ENCODE measurements around the gene LIN28B. TPM values are rescaled to one million over a fixed set of nuclear protein-coding genes. Genes with fewer than 3 reads are reported as not detected.

LIN28B gene
- total and polyA plus RNA-seq, 4 donors = 2.8 TPM; not detected in 3

DNA sequence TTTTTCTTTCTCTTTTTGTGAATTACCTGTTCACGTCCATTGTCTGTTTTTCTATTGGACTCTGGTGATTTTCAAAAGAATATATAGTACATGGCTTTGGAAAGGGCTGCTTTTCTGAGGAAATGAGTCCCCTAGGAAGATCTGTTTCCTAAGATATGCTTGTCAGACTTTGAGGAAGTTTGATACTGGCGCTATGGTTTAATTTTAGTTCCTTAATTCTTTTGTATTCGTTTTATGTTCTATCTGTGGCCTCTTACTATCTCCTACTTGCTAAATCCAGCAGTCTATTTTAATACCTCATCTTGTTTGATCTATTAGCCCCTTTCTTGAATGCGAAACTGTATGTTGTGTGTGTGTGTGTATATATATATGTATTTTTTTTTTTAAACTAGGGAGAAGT lies 101.9 kb downstream of the LIN28B start:
- peaks cover 0 to 1% (median 0%) of the 10 kb centered on the region in 4 donors for H3K9me3 ChIP-seq (ENCODE audit: control insufficient read depth in 4 of 4, low read length in 3 of 4)
- no peak overlapping the region for H3K27ac ChIP-seq (ENCODE audit: low read depth in 1 of 2, low read length in 2 of 2)
- no peak overlapping the region for H3K9ac ChIP-seq (ENCODE audit: low read depth in 1 of 2, low read length in 2 of 2)
- no peak for DNase-seq (ENCODE audit: low spot score)
- H3K27me3 ChIP-seq (ENCODE audit: control insufficient read depth in 4 of 4, insufficient read depth in 4 of 4, low read length in 3 of 4) = peaks cover 0 to 3% (median 0%) of the 10 kb centered on the region in 4 donors
- H3K4me3 ChIP-seq (ENCODE audit: low read depth in 1 of 3, low read length in 3 of 3) = no peak overlapping the region
- TF ChIP-seq FOXA2 (IDR thresholded peaks at IDR 0.05) (no peak), FOXA1 (IDR thresholded peaks at IDR 0.05) (no peak), RXRA (IDR thresholded peaks at IDR 0.05) (no peak), HNF4A (conservative IDR thresholded peaks at IDR 0.05) (no peak), GABPA (IDR thresholded peaks at IDR 0.05 in 1 of 2, conservative IDR thresholded peaks at IDR 0.05 in 1 of 2) (no peak), RAD21 (IDR thresholded peaks at IDR 0.05) (no peak), YY1 (IDR thresholded peaks at IDR 0.05) (no peak), TAF1 (conservative IDR thresholded peaks at IDR 0.05) (no peak), SP1 (IDR thresholded peaks at IDR 0.05) (no peak)
- TF ChIP-seq, protein P1, sequence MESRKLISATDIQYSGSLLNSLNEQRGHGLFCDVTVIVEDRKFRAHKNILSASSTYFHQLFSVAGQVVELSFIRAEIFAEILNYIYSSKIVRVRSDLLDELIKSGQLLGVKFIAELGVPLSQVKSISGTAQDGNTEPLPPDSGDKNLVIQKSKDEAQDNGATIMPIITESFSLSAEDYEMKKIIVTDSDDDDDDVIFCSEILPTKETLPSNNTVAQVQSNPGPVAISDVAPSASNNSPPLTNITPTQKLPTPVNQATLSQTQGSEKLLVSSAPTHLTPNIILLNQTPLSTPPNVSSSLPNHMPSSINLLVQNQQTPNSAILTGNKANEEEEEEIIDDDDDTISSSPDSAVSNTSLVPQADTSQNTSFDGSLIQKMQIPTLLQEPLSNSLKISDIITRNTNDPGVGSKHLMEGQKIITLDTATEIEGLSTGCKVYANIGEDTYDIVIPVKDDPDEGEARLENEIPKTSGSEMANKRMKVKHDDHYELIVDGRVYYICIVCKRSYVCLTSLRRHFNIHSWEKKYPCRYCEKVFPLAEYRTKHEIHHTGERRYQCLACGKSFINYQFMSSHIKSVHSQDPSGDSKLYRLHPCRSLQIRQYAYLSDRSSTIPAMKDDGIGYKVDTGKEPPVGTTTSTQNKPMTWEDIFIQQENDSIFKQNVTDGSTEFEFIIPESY (IDR thresholded peaks at IDR 0.05) = no peak
- TF ChIP-seq, protein P2, sequence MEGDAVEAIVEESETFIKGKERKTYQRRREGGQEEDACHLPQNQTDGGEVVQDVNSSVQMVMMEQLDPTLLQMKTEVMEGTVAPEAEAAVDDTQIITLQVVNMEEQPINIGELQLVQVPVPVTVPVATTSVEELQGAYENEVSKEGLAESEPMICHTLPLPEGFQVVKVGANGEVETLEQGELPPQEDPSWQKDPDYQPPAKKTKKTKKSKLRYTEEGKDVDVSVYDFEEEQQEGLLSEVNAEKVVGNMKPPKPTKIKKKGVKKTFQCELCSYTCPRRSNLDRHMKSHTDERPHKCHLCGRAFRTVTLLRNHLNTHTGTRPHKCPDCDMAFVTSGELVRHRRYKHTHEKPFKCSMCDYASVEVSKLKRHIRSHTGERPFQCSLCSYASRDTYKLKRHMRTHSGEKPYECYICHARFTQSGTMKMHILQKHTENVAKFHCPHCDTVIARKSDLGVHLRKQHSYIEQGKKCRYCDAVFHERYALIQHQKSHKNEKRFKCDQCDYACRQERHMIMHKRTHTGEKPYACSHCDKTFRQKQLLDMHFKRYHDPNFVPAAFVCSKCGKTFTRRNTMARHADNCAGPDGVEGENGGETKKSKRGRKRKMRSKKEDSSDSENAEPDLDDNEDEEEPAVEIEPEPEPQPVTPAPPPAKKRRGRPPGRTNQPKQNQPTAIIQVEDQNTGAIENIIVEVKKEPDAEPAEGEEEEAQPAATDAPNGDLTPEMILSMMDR (IDR thresholded peaks at IDR 0.05; ENCODE audit: low read depth, low read length, missing input control) = no peak
- TF ChIP-seq, protein P3, sequence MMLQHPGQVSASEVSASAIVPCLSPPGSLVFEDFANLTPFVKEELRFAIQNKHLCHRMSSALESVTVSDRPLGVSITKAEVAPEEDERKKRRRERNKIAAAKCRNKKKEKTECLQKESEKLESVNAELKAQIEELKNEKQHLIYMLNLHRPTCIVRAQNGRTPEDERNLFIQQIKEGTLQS (IDR thresholded peaks at IDR 0.05) = no peak
- H3K4me1 ChIP-seq (ENCODE audit: control insufficient read depth in 4 of 4, insufficient read depth in 4 of 4, low read length in 3 of 4) = no peaks in the 10 kb centered on the region
- no peaks in the 10 kb centered on the region for H3K36me3 ChIP-seq (ENCODE audit: control insufficient read depth in 4 of 4, insufficient read depth in 3 of 4, low read depth in 1 of 4, low read length in 3 of 4)
- 60% methylated on average over 4 of the region's 4 CpGs for WGBS

DNA sequence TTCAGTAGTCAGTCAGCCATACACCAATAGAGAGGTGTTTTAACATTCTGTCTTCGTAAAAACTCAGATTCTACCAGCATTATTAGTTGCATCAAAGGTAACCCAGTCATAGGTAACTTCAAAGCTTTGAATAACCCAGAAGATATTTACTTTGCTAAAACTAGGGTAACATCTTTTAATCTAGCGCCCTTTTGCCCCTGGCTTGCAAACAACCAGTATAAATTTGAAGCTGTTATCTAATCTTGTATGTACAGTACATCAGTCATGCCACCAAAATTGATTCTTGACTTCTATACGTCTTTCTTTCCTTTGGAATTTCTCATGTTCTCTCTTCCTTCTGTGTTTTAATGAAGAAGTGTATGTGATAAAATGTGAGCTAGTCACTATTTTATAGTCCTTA lies 109.3 kb downstream of the LIN28B start:
- Histone ChIP-seq H3K27me3 (ENCODE audit: control insufficient read depth in 4 of 4, insufficient read depth in 4 of 4, low read length in 3 of 4) (peaks cover 0 to 12% (median 0%) of the 10 kb centered on the region in 4 donors), H3K9ac (ENCODE audit: low read depth in 1 of 2, low read length in 2 of 2) (no peak overlapping the region), H3K4me3 (ENCODE audit: low read depth in 1 of 3, low read length in 3 of 3) (no peak overlapping the region), H3K27ac (ENCODE audit: low read depth in 1 of 2, low read length in 2 of 2) (no peak overlapping the region), H3K4me1 (ENCODE audit: control insufficient read depth in 4 of 4, insufficient read depth in 4 of 4, low read length in 3 of 4) (no peaks in the 10 kb centered on the region), H3K36me3 (ENCODE audit: control insufficient read depth in 4 of 4, insufficient read depth in 3 of 4, low read depth in 1 of 4, low read length in 3 of 4) (no peaks in the 10 kb centered on the region), H3K9me3 (ENCODE audit: control insufficient read depth in 4 of 4, low read length in 3 of 4) (no peaks in the 10 kb centered on the region)
- DNase-seq (ENCODE audit: low spot score) = no peak
- 25% methylated on average over 3 of the region's 3 CpGs for WGBS
- TF ChIP-seq EGR1 (IDR thresholded peaks at IDR 0.05; ENCODE audit: low read depth in 2 of 2) = no peak
- TF ChIP-seq, protein P4, sequence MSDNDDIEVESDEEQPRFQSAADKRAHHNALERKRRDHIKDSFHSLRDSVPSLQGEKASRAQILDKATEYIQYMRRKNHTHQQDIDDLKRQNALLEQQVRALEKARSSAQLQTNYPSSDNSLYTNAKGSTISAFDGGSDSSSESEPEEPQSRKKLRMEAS (IDR thresholded peaks at IDR 0.05) = no peak
- no peak for TF ChIP-seq FOXA2 (IDR thresholded peaks at IDR 0.05)
- no peak for TF ChIP-seq JUND (IDR thresholded peaks at IDR 0.05)
- TF ChIP-seq FOXA1 (IDR thresholded peaks at IDR 0.05) = no peak
- TF ChIP-seq RXRA (IDR thresholded peaks at IDR 0.05) = no peak
- TF ChIP-seq NR2F2 (IDR thresholded peaks at IDR 0.05) = no peak
- TF ChIP-seq, protein P5, sequence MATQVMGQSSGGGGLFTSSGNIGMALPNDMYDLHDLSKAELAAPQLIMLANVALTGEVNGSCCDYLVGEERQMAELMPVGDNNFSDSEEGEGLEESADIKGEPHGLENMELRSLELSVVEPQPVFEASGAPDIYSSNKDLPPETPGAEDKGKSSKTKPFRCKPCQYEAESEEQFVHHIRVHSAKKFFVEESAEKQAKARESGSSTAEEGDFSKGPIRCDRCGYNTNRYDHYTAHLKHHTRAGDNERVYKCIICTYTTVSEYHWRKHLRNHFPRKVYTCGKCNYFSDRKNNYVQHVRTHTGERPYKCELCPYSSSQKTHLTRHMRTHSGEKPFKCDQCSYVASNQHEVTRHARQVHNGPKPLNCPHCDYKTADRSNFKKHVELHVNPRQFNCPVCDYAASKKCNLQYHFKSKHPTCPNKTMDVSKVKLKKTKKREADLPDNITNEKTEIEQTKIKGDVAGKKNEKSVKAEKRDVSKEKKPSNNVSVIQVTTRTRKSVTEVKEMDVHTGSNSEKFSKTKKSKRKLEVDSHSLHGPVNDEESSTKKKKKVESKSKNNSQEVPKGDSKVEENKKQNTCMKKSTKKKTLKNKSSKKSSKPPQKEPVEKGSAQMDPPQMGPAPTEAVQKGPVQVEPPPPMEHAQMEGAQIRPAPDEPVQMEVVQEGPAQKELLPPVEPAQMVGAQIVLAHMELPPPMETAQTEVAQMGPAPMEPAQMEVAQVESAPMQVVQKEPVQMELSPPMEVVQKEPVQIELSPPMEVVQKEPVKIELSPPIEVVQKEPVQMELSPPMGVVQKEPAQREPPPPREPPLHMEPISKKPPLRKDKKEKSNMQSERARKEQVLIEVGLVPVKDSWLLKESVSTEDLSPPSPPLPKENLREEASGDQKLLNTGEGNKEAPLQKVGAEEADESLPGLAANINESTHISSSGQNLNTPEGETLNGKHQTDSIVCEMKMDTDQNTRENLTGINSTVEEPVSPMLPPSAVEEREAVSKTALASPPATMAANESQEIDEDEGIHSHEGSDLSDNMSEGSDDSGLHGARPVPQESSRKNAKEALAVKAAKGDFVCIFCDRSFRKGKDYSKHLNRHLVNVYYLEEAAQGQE (IDR thresholded peaks at IDR 0.05) = no peak
- TF ChIP-seq TAF1 (conservative IDR thresholded peaks at IDR 0.05) = no peak
- TF ChIP-seq SP1 (IDR thresholded peaks at IDR 0.05) = no peak
- TF ChIP-seq, protein P1 (IDR thresholded peaks at IDR 0.05) = no peak
